Left ventricle myocardium inferior (tissue), 1 donor: ENCODE measurements around the gene CTDSP1. TPM values are rescaled to one million over a fixed set of nuclear protein-coding genes. Genes with fewer than 3 reads are reported as not detected.

Experiments
- DNase-seq: peaks from one replicate; pipeline ENCODE4 v3.0.0-alpha.2; 2020
- H3K27ac ChIP-seq: fragments of 200-600 bp; replicated peaks from 2 replicates; pipeline ENCODE4 v1.8.0; 2021
- H3K27me3 ChIP-seq: fragments of 200-600 bp; 2 replicates; pipeline ENCODE4 v1.8.0; 2021; ENCODE audit warnings: low read depth
- H3K36me3 ChIP-seq: fragments of 200-600 bp; 2 replicates; pipeline ENCODE4 v1.8.0; 2021
- H3K4me1 ChIP-seq: fragments of 200-600 bp; 2 replicates; pipeline ENCODE4 v1.8.0; 2021
- H3K4me3 ChIP-seq: fragments of 200-600 bp; 2 replicates; pipeline ENCODE4 v1.8.0; 2021; ENCODE audit warnings: mild to moderate bottlenecking, moderate library complexity
- H3K9me3 ChIP-seq: fragments of 200-600 bp; replicated peaks from 2 replicates; pipeline ENCODE4 v1.8.0; 2021
- CTCF ChIP-seq: fragments of 200-600 bp; IDR thresholded peaks from 2 replicates; pipeline ENCODE4 v1.8.0; 2021; ENCODE audit warnings: antibody characterized with exemption, mild to moderate bottlenecking, borderline replicate concordance
- intact Hi-C: fragments of 100-400 bp; cut with micrococcal nuclease; formaldehyde crosslinking; loops from one replicate; pipeline ENCODE4 v1.11.0; 2022
- microRNA-seq: library from miRNA; unstranded; fragments of <30 nt; microRNA quantifications from one replicate; pipeline ENCODE4 v1.2.0, GENCODE V29; 2020
- total RNA-seq: library from RNA; stranded (reverse); fragmentation: NEBNext Ultra II Directional; extraction: Animal tissue kit (Norgen Biotek cat#: 25700); gene quantifications from one replicate; pipeline ENCODE4 v1.2.1, GENCODE V29; 2021
- donor health status: DM: no; HTN: yes; CAD: no; lungs with severe emphysema.

CTDSP1 gene
- total RNA-seq, 1 donor from 2014 or later, result 81.5 TPM

DNA sequence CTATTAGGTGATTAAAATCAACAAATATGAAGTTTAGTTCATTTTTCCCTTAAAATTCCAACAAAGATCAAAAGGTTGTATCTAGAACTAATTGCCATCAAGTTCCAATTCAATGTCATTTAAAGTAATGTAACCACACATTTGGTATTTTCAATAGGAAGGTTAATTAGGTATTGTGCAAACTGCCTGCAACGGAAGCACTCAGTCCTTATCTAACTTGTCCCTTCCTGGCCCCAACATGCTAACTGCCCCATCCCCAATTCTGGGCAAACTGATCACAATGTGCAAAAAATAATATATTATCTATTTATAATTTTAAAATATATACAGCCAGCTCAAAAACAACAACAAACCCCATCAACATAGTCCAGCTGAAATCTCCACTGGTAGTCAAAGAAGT lies 52.4 kb downstream of the CTDSP1 start:
- TF ChIP-seq CTCF, result no peak
- Histone ChIP-seq H3K27ac (no peak overlapping the region), H3K4me1 (no peaks in the 10 kb centered on the region), H3K9me3 (no peaks in the 10 kb centered on the region), H3K4me3 (no peak overlapping the region), H3K36me3 (peaks cover 63% of the 10 kb centered on the region), H3K27me3 (no peaks in the 10 kb centered on the region)
- intact Hi-C loops, result no loop called here
- no peak for DNase-seq

Small RNA genes within 50 kb of the gene (microRNA-seq; reads per million reads assigned to microRNA genes)
- gene MIR26B, result 55,195 reads per million, percentile 99 among the genes with 10 or more reads in this experiment

Other genes with a start within 250 kb of the CTDSP1 start
- gene CXCR1, start 232.9 kb upstream of the CTDSP1 start, total RNA-seq, result 0.44 TPM
- gene ARPC2, start 182.7 kb upstream of the CTDSP1 start, total RNA-seq, result 135 TPM
- gene GPBAR1, start 138.9 kb upstream of the CTDSP1 start, total RNA-seq, result 1.5 TPM
- 50.5 TPM for gene AAMP, start 129.7 kb upstream of the CTDSP1 start, total RNA-seq
- 75.4 TPM for gene PNKD, start 129.3 kb upstream of the CTDSP1 start, total RNA-seq
- gene TMBIM1, start 107.4 kb upstream of the CTDSP1 start, total RNA-seq, result 111 TPM
- not detected for gene CATIP, start 43.0 kb upstream of the CTDSP1 start, total RNA-seq
- gene SLC11A1, start 17.6 kb upstream of the CTDSP1 start, total RNA-seq, result 6.4 TPM
- not detected for gene VIL1, start 19.3 kb downstream of the CTDSP1 start, total RNA-seq
- gene USP37, start 168.5 kb downstream of the CTDSP1 start, total RNA-seq, result 5.7 TPM
- 18.9 TPM for gene CNOT9, start 169.0 kb downstream of the CTDSP1 start, total RNA-seq
- gene PLCD4, start 208.0 kb downstream of the CTDSP1 start, total RNA-seq, result 0.99 TPM